A673 (cell line): ENCODE results near the gene CNOT2.
"Not testable (repeated sequence)": the region's sequence is repeated elsewhere in the genome, so short reads cannot be mapped to it uniquely, and the experiment has no call there.

Experiments
- EZH2 ChIP-seq: fragments of 200-600 bp; sonication (generic); IDR thresholded peaks from 2 replicates; pipeline ENCODE4 v1.6.1; 2017; ENCODE audit warnings: borderline replicate concordance, low read depth, mild to moderate bottlenecking, mixed read lengths, antibody characterized with exemption, low read length; ENCODE audit not compliant: poor library complexity, severe bottlenecking
- TF ChIP-seq, protein P1 (sequence below): fragments of 300-800, 200-600 bp; sonication (generic); conservative IDR thresholded peaks from 2 replicates; pipeline ENCODE4 v1.5.1; 2017; ENCODE audit warnings: low read depth, mild to moderate bottlenecking, antibody characterized with exemption, low read length, moderate library complexity, mixed read lengths

DNA sequence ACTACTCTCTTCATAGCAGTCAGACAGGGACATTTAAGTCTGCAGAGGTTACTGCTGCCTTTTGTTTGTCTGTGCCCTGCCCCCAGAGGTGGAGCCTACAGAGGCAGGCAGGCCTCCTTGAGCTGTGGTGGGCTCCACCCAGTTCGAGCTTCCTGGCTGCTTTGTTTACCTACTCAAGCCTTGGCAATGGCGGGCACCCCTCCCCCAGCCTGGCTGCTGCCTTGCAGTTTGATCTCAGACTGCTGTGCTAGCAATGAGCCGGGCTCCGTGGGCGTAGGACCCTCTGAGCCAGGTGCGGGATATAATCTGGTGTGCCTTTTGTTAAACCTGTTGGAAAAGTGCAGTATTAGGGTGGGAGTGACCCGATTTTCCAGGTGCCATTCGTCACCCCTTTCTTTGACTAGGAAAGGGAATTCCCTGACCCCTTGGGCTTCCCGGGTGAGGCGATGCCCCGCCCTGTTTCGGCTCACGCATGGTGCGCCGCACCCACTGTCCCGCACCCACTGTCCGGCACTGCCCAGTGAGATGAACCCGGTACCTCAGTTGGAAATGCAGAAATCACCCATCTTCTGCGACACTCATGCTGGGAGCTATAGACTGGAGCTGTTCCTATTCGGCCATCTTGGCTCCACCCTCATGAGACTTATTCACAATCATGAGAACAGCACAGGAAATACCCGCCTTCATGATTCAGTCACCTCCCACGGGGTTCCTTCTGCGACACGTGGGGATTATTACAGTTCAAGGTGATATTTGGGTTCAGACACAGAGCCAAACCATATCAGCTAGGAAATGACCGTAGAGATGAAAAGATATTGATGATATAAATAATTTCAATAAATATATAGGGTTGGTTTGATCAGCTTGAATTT lies 61.7 kb downstream of the CNOT2 start:
- TF ChIP-seq, protein P1, sequence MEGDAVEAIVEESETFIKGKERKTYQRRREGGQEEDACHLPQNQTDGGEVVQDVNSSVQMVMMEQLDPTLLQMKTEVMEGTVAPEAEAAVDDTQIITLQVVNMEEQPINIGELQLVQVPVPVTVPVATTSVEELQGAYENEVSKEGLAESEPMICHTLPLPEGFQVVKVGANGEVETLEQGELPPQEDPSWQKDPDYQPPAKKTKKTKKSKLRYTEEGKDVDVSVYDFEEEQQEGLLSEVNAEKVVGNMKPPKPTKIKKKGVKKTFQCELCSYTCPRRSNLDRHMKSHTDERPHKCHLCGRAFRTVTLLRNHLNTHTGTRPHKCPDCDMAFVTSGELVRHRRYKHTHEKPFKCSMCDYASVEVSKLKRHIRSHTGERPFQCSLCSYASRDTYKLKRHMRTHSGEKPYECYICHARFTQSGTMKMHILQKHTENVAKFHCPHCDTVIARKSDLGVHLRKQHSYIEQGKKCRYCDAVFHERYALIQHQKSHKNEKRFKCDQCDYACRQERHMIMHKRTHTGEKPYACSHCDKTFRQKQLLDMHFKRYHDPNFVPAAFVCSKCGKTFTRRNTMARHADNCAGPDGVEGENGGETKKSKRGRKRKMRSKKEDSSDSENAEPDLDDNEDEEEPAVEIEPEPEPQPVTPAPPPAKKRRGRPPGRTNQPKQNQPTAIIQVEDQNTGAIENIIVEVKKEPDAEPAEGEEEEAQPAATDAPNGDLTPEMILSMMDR: not testable (repeated sequence)
- not testable (repeated sequence) for TF ChIP-seq EZH2
